Adrenal gland (tissue), 12 donors: Measurements from ENCODE around the gene NME4. TPM values are rescaled to one million over a fixed set of nuclear protein-coding genes. Genes with fewer than 3 reads are reported as not detected.
"Not testable (repeated sequence)": the region's sequence is repeated elsewhere in the genome, so short reads cannot be mapped to it uniquely, and the experiment has no call there.

Experiments
- DNase-seq, 7 donors: peaks; one replicate each; pipeline ENCODE4 v3.0.0-alpha.2; 2019 to 2020
- H3K27ac ChIP-seq, 5 donors: fragments of 200-600 bp; sonication (generic) in 4 of 5; 1 replicate in 3 of 5; 2 replicates in 2 of 5; pipeline versions ENCODE4 v1.5.1 to v1.8.0; 2016 to 2020; ENCODE audit warnings: mild to moderate bottlenecking in 1 of 5
- H3K27me3 ChIP-seq: fragments of 200-600 bp; 2 replicates; pipeline ENCODE4 v1.8.0; 2021
- H3K36me3 ChIP-seq, 2 donors: fragments of 200-600 bp; replicated peaks in 1 of 2; 1 replicate in 1 of 2; 2 replicates in 1 of 2; pipeline versions ENCODE4 v1.5.1 to v1.8.0; 2018 to 2022
- H3K4me1 ChIP-seq, 2 donors: fragments of 200-600 bp; replicated peaks in 1 of 2; 1 replicate in 1 of 2; 2 replicates in 1 of 2; pipeline versions ENCODE4 v1.5.1 to v1.8.0; 2018 to 2021
- H3K4me3 ChIP-seq, 4 donors: fragments of 200-600 bp; sonication (generic) in 3 of 4; one replicate each; pipeline ENCODE4 v1.5.1; 2016 to 2018
- H3K9me3 ChIP-seq, 3 donors: fragments of 200-600 bp; sonication (generic) in 1 of 3; replicated peaks in 1 of 3; 1 replicate in 2 of 3; 2 replicates in 1 of 3; pipeline versions ENCODE4 v1.5.1 to v1.8.0; 2016 to 2021
- POLR2A ChIP-seq, 2 donors: fragments of 450-650 bp; IDR thresholded peaks; one replicate each; pipeline ENCODE4 v1.6.1; 2017; ENCODE audit warnings: antibody characterized with exemption in 2 of 2, mild to moderate bottlenecking in 2 of 2, moderate library complexity in 1 of 2
- WGBS, 4 donors: extraction: QIAGEN DNeasy Blood & Tissue Kit in 2 of 4; methylation state at CpG; one replicate each; pipeline versions ENCODE4 v1.1.5 to v1.1.7; 2013 to 2017; 5-methylcytosine and 5-hydroxymethylcytosine counted together
- intact Hi-C, 2 donors: fragments of 100-400 bp; cut with DNase I; formaldehyde crosslinking; loops; one replicate each; pipeline versions ENCODE4 v1.14.1 to v1.15.0; 2022 to 2023
- polyA plus RNA-seq, 3 donors: library from polyadenylated mRNA; stranded (reverse); fragments of 200-250 nt in 2 of 3; fragments of 350-450 nt in 1 of 3; fragmentation: Illumina TruSeq in 1 of 3; extraction: RNeasy Lipid Tissue Mini Kit (QIAGEN cat#74804) in 1 of 3; gene quantifications; one replicate each; pipeline ENCODE4 v1.2.3, GENCODE V29; 2013 to 2014
- total RNA-seq, 9 donors: library from RNA; depleted of rRNA in 4 of 9; stranded (reverse); fragments of >200 nt in 4 of 9; fragments of 120-200 nt in 1 of 9; fragmentation: NEBNext Ultra II Directional in 1 of 9; extraction: Animal tissue kit (Norgen Biotek cat#: 25700) in 1 of 9; gene quantifications; one replicate each; pipeline versions ENCODE4 v1.1.0 to v1.2.4, GENCODE V29; 2013 to 2023
- TF ChIP-seq, protein P1 (sequence below), 6 experiments: fragments of 450-650 bp in 4 of 6; fragments of 200-600 bp in 2 of 6; sonication (generic) in 1 of 6; IDR thresholded peaks; 1 replicate in 5 of 6; 2 replicates in 1 of 6; pipeline versions ENCODE4 v1.5.1 to v1.8.0; 2016 to 2021; ENCODE audit warnings: antibody characterized with exemption in 6 of 6, mild to moderate bottlenecking in 2 of 6, moderate library complexity in 1 of 6
- donor health status: healthy with polysubstance abuse.
- donor health status: Bipolar disorder and iron deficiency.
- donor health status: DM: yes; HTN: yes; CAD: no.
- donor health status: DM: no; HTN: no; CAD: no.
- donor health status: DM: no; HTN: no; CAD: no.
- donor health status: DM: yes; HTN: yes; CAD: no.

Gene NME4
- total and polyA plus RNA-seq, 12 donors = 67.8 to 492 (median 169) TPM

DNA sequence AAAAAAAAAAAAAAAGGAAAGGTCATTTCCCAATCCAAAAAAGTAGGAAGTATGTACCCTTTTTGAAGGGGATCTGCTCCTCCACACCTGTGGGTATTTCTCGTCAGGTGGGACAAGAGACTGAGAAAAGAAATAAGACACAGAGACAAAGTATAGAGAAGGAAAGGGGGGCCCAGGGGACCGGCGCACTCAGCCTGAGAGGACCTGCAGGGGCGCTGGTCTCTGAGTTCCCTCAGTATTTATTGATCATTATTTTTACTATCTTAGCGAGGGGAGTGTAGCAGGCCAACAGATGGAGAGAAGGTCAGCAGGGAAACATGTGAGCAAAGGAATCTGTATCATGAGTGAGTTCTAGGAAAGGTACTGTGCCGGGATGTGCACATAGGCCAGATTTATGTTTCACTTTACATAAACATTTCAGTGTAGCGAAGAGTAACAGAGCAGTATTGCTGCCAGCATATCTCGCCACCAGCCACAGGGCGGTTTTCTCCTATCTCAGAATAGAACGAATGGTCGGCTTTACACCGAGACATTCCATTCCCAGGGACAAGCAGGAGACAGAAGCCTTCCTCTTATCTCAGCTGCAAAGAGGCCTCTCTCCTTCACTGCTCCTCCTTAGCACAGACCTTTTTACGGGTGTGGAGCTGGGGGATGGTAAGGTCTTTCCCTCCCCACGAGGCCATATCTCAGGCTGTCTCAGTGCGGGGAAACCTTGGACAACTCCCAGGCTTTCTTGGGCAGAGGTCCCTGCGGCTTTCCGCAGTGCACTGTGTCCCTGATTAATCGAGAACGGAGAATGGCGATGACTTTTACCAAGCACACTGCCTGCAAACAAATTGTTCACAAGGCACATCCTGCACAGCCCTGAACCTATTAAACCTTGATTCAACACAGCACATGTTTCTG lies 9.0 kb upstream of the NME4 start:
- intact Hi-C loops, H3K36me3 ChIP-seq, H3K27me3 ChIP-seq, H3K9me3 ChIP-seq: not testable (repeated sequence)
- TF ChIP-seq, protein P1, sequence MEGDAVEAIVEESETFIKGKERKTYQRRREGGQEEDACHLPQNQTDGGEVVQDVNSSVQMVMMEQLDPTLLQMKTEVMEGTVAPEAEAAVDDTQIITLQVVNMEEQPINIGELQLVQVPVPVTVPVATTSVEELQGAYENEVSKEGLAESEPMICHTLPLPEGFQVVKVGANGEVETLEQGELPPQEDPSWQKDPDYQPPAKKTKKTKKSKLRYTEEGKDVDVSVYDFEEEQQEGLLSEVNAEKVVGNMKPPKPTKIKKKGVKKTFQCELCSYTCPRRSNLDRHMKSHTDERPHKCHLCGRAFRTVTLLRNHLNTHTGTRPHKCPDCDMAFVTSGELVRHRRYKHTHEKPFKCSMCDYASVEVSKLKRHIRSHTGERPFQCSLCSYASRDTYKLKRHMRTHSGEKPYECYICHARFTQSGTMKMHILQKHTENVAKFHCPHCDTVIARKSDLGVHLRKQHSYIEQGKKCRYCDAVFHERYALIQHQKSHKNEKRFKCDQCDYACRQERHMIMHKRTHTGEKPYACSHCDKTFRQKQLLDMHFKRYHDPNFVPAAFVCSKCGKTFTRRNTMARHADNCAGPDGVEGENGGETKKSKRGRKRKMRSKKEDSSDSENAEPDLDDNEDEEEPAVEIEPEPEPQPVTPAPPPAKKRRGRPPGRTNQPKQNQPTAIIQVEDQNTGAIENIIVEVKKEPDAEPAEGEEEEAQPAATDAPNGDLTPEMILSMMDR (IDR thresholded peaks at IDR 0.05) = peak in 2 of 6 experiments; percentile 23 to 29
- TF ChIP-seq POLR2A (IDR thresholded peaks at IDR 0.05) = peak in 1 of 2 donors; percentile 52
- DNase-seq = peak in 5 of 7 donors; percentile 66 to 81 (median 75)
- Histone ChIP-seq H3K27ac (peak overlapping the region; percentile 46 to 75 (median 68)), H3K4me1 (peaks cover 22 to 24% of the 10 kb centered on the region in 2 donors), H3K4me3 (peak overlapping the region in 1 of 4 donors; percentile 32)
- WGBS, 4 donors = 27 to 33% (median 29%) methylated on average over 20 of the region's 20 CpGs

GRCh38 chr16:389352-389751 lies 7.6 kb upstream of the NME4 start:
- intact Hi-C loops = no loop called here
- H3K4me3 ChIP-seq = no peak overlapping the region
- no peak for TF ChIP-seq POLR2A (IDR thresholded peaks at IDR 0.05)
- TF ChIP-seq, protein P1 (IDR thresholded peaks at IDR 0.05) = no peak
- WGBS, 4 donors = 63 to 80% (median 69%) methylated on average over 8 to 10 of the region's 10 CpGs
- no peaks in the 10 kb centered on the region for H3K9me3 ChIP-seq
- peaks cover 11 to 15% of the 10 kb centered on the region in 2 donors for H3K4me1 ChIP-seq
- no peaks in the 10 kb centered on the region for H3K27me3 ChIP-seq
- H3K36me3 ChIP-seq = no peaks in the 10 kb centered on the region
- DNase-seq = no peak
- H3K27ac ChIP-seq = no peak overlapping the region

DNA sequence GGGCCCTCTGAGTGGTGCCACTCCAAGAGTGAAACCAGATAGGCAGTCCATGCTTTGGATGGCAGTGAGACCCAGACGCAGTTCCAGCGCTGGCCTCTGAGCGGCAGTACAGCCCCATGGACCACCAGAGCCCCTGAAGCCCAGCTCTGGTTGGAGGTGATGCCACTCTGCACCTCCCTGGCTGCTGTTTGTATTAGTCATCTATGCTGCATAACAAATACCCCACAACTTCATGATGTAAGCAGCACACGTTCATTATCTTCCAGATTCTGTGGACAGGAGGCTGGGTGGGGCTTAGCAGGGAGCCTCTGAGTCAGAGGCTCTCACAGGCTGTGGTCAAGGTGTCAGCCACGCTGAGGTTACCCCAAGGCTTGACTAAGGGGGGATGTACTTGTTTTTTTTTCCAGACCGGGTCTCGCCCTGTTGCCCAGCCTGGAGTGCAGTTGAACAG lies 5.1 kb upstream of the NME4 start:
- DNase-seq = peak in 6 of 7 donors; percentile 51 to 77 (median 69)
- no peak for TF ChIP-seq POLR2A (IDR thresholded peaks at IDR 0.05)
- TF ChIP-seq, protein P1 (IDR thresholded peaks at IDR 0.05) = peak; percentile 49 to 80 (median 57)
- Histone ChIP-seq H3K4me1 (peaks cover 22 to 23% of the 10 kb centered on the region in 2 donors), H3K27me3 (no peaks in the 10 kb centered on the region), H3K9me3 (no peaks in the 10 kb centered on the region), H3K27ac (no peak overlapping the region), H3K4me3 (no peak overlapping the region), H3K36me3 (no peaks in the 10 kb centered on the region)
- 63 to 70% (median 67%) methylated on average over 7 of the region's 7 CpGs for WGBS, 4 donors
- intact Hi-C loops = loop anchor here in 1 of 2 donors (10.0 kb wide), 1 partner anchor 133 kb away; the partner anchor contains the start of gene CAPN15

DNA sequence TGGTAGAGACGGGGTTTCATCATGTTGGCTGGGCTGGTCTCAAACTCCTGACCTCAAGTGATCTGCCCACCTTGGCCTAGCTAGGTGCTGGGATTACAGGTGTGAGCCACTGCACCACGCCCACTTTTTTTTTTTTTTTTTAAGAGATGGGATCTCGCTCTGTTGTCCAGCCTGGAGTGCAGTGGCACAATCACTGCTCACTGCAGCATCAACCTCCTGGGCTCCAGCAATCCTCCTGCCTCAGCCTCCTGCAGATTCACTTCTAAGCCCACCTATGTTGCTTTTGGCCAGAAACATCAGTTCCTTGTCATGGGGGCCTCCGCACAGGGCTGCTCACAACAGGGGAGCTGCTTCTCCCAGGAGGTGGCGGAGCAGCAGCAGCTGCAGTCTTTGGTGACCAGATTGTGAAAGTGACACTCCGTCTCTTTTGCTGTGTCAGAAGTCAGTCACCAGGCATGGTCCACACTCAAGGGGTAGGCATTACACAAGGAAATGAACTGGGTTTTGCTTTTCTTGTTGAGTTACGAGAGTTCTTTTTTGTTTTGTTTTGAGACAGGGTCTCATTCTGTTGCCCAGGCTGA lies 4.5 kb upstream of the NME4 start:
- DNase-seq = no peak
- TF ChIP-seq, protein P1 (IDR thresholded peaks at IDR 0.05) = no peak
- no peak for TF ChIP-seq POLR2A (IDR thresholded peaks at IDR 0.05)
- Histone ChIP-seq H3K27ac (no peak overlapping the region), H3K4me1 (peaks cover 21 to 22% of the 10 kb centered on the region in 2 donors), H3K4me3 (no peak overlapping the region), H3K36me3 (no peaks in the 10 kb centered on the region), H3K9me3 (no peaks in the 10 kb centered on the region), H3K27me3 (no peaks in the 10 kb centered on the region)
- intact Hi-C loops = loop anchor here in 1 of 2 donors (10.0 kb wide), 1 partner anchor 132 kb away; the partner anchor contains the start of gene CAPN15
- 89 to 95% (median 93%) methylated on average over 7 of the region's 7 CpGs for WGBS, 4 donors
